Stimulated activated CD4-positive, alpha-beta T cell treated with anti-CD3 and anti-CD28 coated beads, Interleukin-12 subunit alpha, Interleukin-12 subunit beta, amount 100 ng/mL, for 4 hours (primary cell): ENCODE measurements around the gene PLCB1.
A peak's percentile ranks its signal among the peaks of the same experiment; 100 is the strongest.
"Not testable (repeated sequence)": the region's sequence is repeated elsewhere in the genome, so short reads cannot be mapped to it uniquely, and the experiment has no call there.

Experiments
- DNase-seq: peaks from one replicate; pipeline ENCODE4 v3.0.0-alpha.2; 2020

PLCB1 gene

GRCh38 chr20:8131598-8132483 lies at the start of gene PLCB1:
Gene PLCB1, plus strand, starts transcription at chr20:8132266. Its CDS starts 386 bp downstream, at chr20:8132652.
- DNase-seq, result peak; percentile 65

- no peak for DNase-seq
Measured at GRCh38 chr20:8082989-8083388, 49.1 kb upstream of the PLCB1 start.

- no peak for DNase-seq
Measured at GRCh38 chr20:8089668-8090067, 42.4 kb upstream of the PLCB1 start.

- DNase-seq, result no peak
Measured at GRCh38 chr20:8094415-8094818, 37.6 kb upstream of the PLCB1 start.

GRCh38 chr20:8094850-8095249 lies 37.2 kb upstream of the PLCB1 start:
- DNase-seq, result no peak

- no peak for DNase-seq
Measured at GRCh38 chr20:8095648-8096572, 36.2 kb upstream of the PLCB1 start.

- DNase-seq, result no peak
Measured at GRCh38 chr20:8097307-8097706, 34.8 kb upstream of the PLCB1 start.

GRCh38 chr20:8104252-8104651 lies 27.8 kb upstream of the PLCB1 start:
- no peak for DNase-seq

GRCh38 chr20:8114612-8115011 lies 17.5 kb upstream of the PLCB1 start:
- DNase-seq, result not testable (repeated sequence)

- DNase-seq, result no peak
Measured at GRCh38 chr20:8115436-8115835, 16.6 kb upstream of the PLCB1 start.

- DNase-seq, result no peak
Measured at GRCh38 chr20:8116067-8116811, 15.8 kb upstream of the PLCB1 start.

GRCh38 chr20:8117636-8118035 lies 14.4 kb upstream of the PLCB1 start:
- no peak for DNase-seq

GRCh38 chr20:8118039-8118438 lies 14.0 kb upstream of the PLCB1 start:
- no peak for DNase-seq

- no peak for DNase-seq
Measured at GRCh38 chr20:8118760-8119159, 13.3 kb upstream of the PLCB1 start.

- no peak for DNase-seq
Measured at GRCh38 chr20:8121666-8122065, 10.4 kb upstream of the PLCB1 start.

GRCh38 chr20:8124639-8125038 lies 7.4 kb upstream of the PLCB1 start:
- no peak for DNase-seq

GRCh38 chr20:8126181-8126580 lies 5.9 kb upstream of the PLCB1 start:
- no peak for DNase-seq

- DNase-seq, result no peak
Measured at GRCh38 chr20:8126841-8127378, 5.2 kb upstream of the PLCB1 start.

GRCh38 chr20:8127553-8128255 lies 4.4 kb upstream of the PLCB1 start:
- DNase-seq, result no peak

- DNase-seq, result no peak
Measured at GRCh38 chr20:8128291-8129060, 3.6 kb upstream of the PLCB1 start.
